OCI-LY7 (cell line): ENCODE data around the gene CRTC1. TPM values are rescaled to one million over a fixed set of nuclear protein-coding genes. Genes with fewer than 3 reads are reported as not detected.

Experiments
- BruUV-seq: library from RNA; stranded (reverse); fragments of 400-500 nt; replicated peaks from 2 replicates; lab custom pipeline; 2021; lab: Mats Ljungman, UMichigan
- CTCF ChIA-PET: fragments of 300-600 bp; sonication (Branson Sonifier 250); formaldehyde crosslinking; loops from one replicate; lab custom pipeline; 2022; ENCODE audit warnings: antibody characterized with exemption; ENCODE audit not compliant: unreplicated experiment; lab: Charles Lee
- POLR2A ChIA-PET: fragments of 300-600 bp; sonication (Branson Sonifier 250); formaldehyde crosslinking; loops from one replicate; lab custom pipeline; 2022; ENCODE audit warnings: antibody characterized with exemption; lab: Charles Lee
- DNase-seq: peaks from one replicate; pipeline ENCODE4 v3.0.0-alpha.2; 2015; ENCODE audit warnings: low spot score
- H2AFZ ChIP-seq: fragments of 200-600 bp; sonication (generic), shearing (Covaris generic); 2 replicates; pipeline ENCODE4 v1.6.1; 2014; ENCODE audit warnings: mild to moderate bottlenecking, antibody characterized with exemption, low read length, moderate library complexity
- H3K27ac ChIP-seq: fragments of 200-600 bp; sonication (generic); 2 replicates; pipeline ENCODE4 v1.5.1; 2014; ENCODE audit warnings: mixed run types, low read depth, mild to moderate bottlenecking, moderate library complexity, low read length, inconsistent platforms; ENCODE audit not compliant: poor library complexity, severe bottlenecking
- H3K36me3 ChIP-seq: fragments of 200-600 bp; sonication (generic); 2 replicates; pipeline ENCODE4 v1.6.1; 2014; ENCODE audit warnings: mild to moderate bottlenecking, antibody characterized with exemption, low read length, moderate library complexity, mixed read lengths; ENCODE audit not compliant: insufficient read depth
- H3K4me1 ChIP-seq: fragments of 200-600 bp; sonication (generic); 2 replicates; pipeline ENCODE4 v1.5.1; 2014; ENCODE audit warnings: mild to moderate bottlenecking, low read length; ENCODE audit not compliant: insufficient read depth, poor library complexity, severe bottlenecking
- H3K4me2 ChIP-seq: fragments of 200-600 bp; sonication (generic); 2 replicates; pipeline ENCODE4 v1.6.1; 2014; ENCODE audit warnings: mild to moderate bottlenecking, low read length
- H3K4me3 ChIP-seq: fragments of 200-600 bp; sonication (generic); 2 replicates; pipeline ENCODE4 v1.5.1; 2014; ENCODE audit warnings: mild to moderate bottlenecking, low read depth, low read length; ENCODE audit not compliant: poor library complexity, severe bottlenecking
- H3K79me2 ChIP-seq: fragments of 200-600 bp; sonication (generic); 2 replicates; pipeline ENCODE4 v1.6.1; 2016; ENCODE audit warnings: low read depth, mild to moderate bottlenecking, low read length, moderate library complexity, mixed read lengths; ENCODE audit not compliant: insufficient read depth
- H3K9me2 ChIP-seq: fragments of 200-600 bp; sonication (generic); 2 replicates; pipeline ENCODE4 v1.6.1; 2016; ENCODE audit warnings: mild to moderate bottlenecking, low read length, mixed read lengths; ENCODE audit not compliant: insufficient read depth
- H3K9me3 ChIP-seq: fragments of 200-600 bp; sonication (generic); 2 replicates; pipeline ENCODE4 v1.6.1; 2014; ENCODE audit warnings: mild to moderate bottlenecking, mixed run types, low read length, mixed read lengths
- H4K20me1 ChIP-seq: fragments of 200-600 bp; sonication (generic); 2 replicates; pipeline ENCODE4 v1.6.1; 2014; ENCODE audit warnings: mild to moderate bottlenecking, antibody characterized with exemption, low read length, moderate library complexity, mixed read lengths; ENCODE audit not compliant: insufficient read depth
- EZH2phosphoT487 ChIP-seq: fragments of 200-600 bp; sonication (generic); IDR thresholded peaks from 2 replicates; pipeline ENCODE4 v1.6.1; 2018; ENCODE audit warnings: low read depth, borderline replicate concordance, mild to moderate bottlenecking, mixed run types, antibody characterized with exemption, low read length, moderate library complexity, mixed read lengths
- intact Hi-C: fragments of 100-400 bp; cut with micrococcal nuclease; formaldehyde crosslinking; loops from one replicate; pipeline ENCODE4 v1.10.0; 2022; ENCODE audit not compliant: unreplicated experiment
- total RNA-seq, 2 experiments: library from RNA; depleted of rRNA in 1 of 2; stranded (reverse); fragments of >200 nt in 1 of 2; shearing (Covaris generic) in 1 of 2; gene quantifications; 2 replicates each; pipeline ENCODE4 v1.2.3, GENCODE V29; 2014 to 2022
- TF ChIP-seq, protein P1 (sequence below): fragments of 200-600 bp; sonication (generic); conservative IDR thresholded peaks from 2 replicates; pipeline ENCODE4 v1.5.1; 2014; ENCODE audit warnings: mild to moderate bottlenecking, antibody characterized with exemption, low read length, moderate library complexity, mixed read lengths

Gene CRTC1
- total RNA-seq, 2 experiments from 2014 or later, result 4.1 to 10.3 TPM

DNA sequence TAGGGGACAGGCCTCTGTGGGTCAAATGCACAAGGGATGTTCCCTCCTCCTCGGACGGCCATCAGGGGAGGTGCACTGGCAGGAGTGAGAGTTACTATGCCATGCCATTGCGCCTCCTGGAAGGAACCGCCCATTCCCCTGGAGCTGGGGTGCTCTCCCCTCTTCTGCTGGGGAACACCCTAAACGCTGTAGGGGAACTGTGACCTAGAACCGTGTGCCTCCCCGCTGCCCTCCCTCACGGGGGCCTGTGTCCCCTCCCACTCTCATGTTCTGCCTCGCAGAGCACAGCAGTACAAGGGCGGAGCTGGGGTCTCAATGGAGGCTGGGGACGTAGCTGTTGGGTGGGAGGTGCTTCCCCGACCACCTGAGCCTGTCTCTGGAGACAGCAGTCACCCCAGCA is 17.2 kb upstream of the CRTC1 start:
- Histone ChIP-seq H3K9me2 (no peaks in the 10 kb centered on the region), H3K9me3 (no peaks in the 10 kb centered on the region), H2AFZ (no peak overlapping the region), H4K20me1 (no peaks in the 10 kb centered on the region), H3K36me3 (no peaks in the 10 kb centered on the region), H3K79me2 (no peaks in the 10 kb centered on the region), H3K4me2 (no peak overlapping the region), H3K27ac (no peak overlapping the region), H3K4me1 (peaks cover 8% of the 10 kb centered on the region), H3K4me3 (no peak overlapping the region)
- intact Hi-C loops, result no loop called here
- no peak for DNase-seq
- ChIA-PET CTCF (interaction anchor here (0.6 kb wide), 1 partner anchor 96 kb away, joined by 3 read pairs; no protein-coding TSS in a partner anchor), POLR2A (no interaction called here)
- TF ChIP-seq, protein P1, sequence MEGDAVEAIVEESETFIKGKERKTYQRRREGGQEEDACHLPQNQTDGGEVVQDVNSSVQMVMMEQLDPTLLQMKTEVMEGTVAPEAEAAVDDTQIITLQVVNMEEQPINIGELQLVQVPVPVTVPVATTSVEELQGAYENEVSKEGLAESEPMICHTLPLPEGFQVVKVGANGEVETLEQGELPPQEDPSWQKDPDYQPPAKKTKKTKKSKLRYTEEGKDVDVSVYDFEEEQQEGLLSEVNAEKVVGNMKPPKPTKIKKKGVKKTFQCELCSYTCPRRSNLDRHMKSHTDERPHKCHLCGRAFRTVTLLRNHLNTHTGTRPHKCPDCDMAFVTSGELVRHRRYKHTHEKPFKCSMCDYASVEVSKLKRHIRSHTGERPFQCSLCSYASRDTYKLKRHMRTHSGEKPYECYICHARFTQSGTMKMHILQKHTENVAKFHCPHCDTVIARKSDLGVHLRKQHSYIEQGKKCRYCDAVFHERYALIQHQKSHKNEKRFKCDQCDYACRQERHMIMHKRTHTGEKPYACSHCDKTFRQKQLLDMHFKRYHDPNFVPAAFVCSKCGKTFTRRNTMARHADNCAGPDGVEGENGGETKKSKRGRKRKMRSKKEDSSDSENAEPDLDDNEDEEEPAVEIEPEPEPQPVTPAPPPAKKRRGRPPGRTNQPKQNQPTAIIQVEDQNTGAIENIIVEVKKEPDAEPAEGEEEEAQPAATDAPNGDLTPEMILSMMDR, result no peak
- no peak for TF ChIP-seq EZH2phosphoT487
- no TSS peak for BruUV-seq

DNA sequence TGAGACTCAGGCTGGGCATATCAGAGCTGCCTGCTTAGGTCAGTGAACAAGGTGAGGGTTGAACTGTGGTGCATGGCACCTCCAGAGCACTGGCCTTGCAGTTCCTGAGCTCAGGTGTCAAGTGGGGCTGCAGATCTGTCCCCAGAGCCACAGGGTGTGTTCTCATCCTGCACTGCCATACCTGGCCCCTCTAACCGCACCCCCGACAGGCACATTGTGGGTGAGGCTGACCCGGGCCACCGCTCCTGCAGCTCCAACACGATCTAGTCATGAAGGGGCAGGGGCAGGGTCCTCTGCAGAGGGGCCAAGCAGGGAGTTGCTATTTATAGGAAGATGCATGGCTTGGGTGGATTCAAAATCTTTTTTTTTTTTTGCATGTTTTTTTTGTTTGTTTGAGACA is 16.7 kb upstream of the CRTC1 start:
- H3K9me3 ChIP-seq, result no peaks in the 10 kb centered on the region
- H3K4me3 ChIP-seq, result no peak overlapping the region
- ChIA-PET CTCF (interaction anchor here (0.6 kb wide), 1 partner anchor 96 kb away, joined by 3 read pairs; no protein-coding TSS in a partner anchor), POLR2A (no interaction called here)
- H4K20me1 ChIP-seq, result no peaks in the 10 kb centered on the region
- no peak overlapping the region for H3K4me2 ChIP-seq
- BruUV-seq, result no TSS peak
- no peak overlapping the region for H2AFZ ChIP-seq
- no peaks in the 10 kb centered on the region for H3K36me3 ChIP-seq
- no peaks in the 10 kb centered on the region for H3K79me2 ChIP-seq
- H3K4me1 ChIP-seq, result peaks cover 8% of the 10 kb centered on the region
- H3K9me2 ChIP-seq, result no peaks in the 10 kb centered on the region
- intact Hi-C loops, result no loop called here
- TF ChIP-seq EZH2phosphoT487, result no peak
- TF ChIP-seq, protein P1, result no peak
- H3K27ac ChIP-seq, result no peak overlapping the region
- no peak for DNase-seq

DNA sequence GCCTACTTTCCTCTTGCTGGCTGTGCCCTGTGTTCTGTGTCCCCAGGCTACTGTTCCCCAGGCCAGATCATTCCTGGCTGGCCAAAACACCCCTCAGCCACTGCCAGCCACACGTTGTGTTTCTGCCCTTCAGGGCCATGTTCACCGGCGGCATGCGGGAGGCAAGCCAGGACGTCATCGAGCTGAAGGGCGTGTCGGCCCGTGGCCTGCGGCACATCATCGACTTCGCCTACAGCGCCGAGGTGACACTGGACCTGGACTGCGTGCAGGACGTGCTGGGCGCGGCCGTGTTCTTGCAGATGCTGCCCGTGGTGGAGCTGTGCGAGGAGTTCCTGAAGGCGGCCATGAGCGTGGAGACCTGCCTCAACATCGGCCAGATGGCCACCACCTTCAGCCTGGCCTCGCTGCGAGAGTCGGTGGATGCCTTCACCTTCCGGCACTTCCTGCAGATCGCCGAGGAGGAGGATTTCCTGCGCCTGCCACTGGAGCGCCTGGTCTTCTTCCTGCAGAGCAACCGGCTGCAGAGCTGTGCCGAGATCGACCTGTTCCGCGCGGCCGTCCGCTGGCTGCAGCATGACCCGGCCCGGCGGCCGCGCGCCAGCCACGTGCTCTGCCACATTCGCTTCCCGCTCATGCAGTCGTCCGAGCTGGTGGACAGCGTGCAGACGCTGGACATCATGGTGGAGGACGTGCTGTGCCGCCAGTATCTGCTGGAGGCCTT is 15.8 kb upstream of the CRTC1 start:
- H3K36me3 ChIP-seq, result no peaks in the 10 kb centered on the region
- no peak overlapping the region for H3K4me2 ChIP-seq
- no peak overlapping the region for H2AFZ ChIP-seq
- peaks cover 8% of the 10 kb centered on the region for H3K4me1 ChIP-seq
- no peaks in the 10 kb centered on the region for H3K79me2 ChIP-seq
- no peak for TF ChIP-seq EZH2phosphoT487
- TF ChIP-seq, protein P1, result no peak
- H3K4me3 ChIP-seq, result no peak overlapping the region
- no peak for DNase-seq
- H3K9me2 ChIP-seq, result no peaks in the 10 kb centered on the region
- CTCF ChIA-PET, result no interaction called here
- POLR2A ChIA-PET, result no interaction called here
- BruUV-seq, result no TSS peak
- H4K20me1 ChIP-seq, result no peaks in the 10 kb centered on the region
- intact Hi-C loops, result no loop called here
- no peaks in the 10 kb centered on the region for H3K9me3 ChIP-seq
- no peak overlapping the region for H3K27ac ChIP-seq
